Measurements from ENCODE around the gene NTRK3. TPM values are rescaled to one million over a fixed set of nuclear protein-coding genes. Genes with fewer than 3 reads are reported as not detected.

NTRK3 gene
- total RNA-seq, 2 donors from 2014 or later, result 0.66 to 5.2 TPM

- H3K9me3 ChIP-seq, result no peaks in the 10 kb centered on the region
- ATAC-seq (no peak), DNase-seq (no peak)
- TF ChIP-seq POLR2A (IDR thresholded peaks at IDR 0.05) (no peak), CTCF (IDR thresholded peaks at IDR 0.05) (no peak)
- WGBS, 2 donors, result 56 to 72% methylated on average over 3 of the region's 3 CpGs
- H3K27me3 ChIP-seq, result no peaks in the 10 kb centered on the region
- intact Hi-C loops (cut with DNase I), result no loop called here
- H3K4me3 ChIP-seq, result no peak overlapping the region
- no peaks in the 10 kb centered on the region for H3K4me1 ChIP-seq
- no peak overlapping the region for H3K27ac ChIP-seq
- no peaks in the 10 kb centered on the region for H3K36me3 ChIP-seq (replicated peaks in 1 of 2; ENCODE audit: insufficient read depth in 1 of 2, low read depth in 2 of 2)
These were observed 77.0 kb downstream of the NTRK3 start for GRCh38 chr15:88179562-88179961.

- Histone ChIP-seq H3K4me1 (no peaks in the 10 kb centered on the region), H3K9me3 (no peaks in the 10 kb centered on the region), H3K36me3 (replicated peaks in 1 of 2; ENCODE audit: insufficient read depth in 1 of 2, low read depth in 2 of 2) (no peaks in the 10 kb centered on the region), H3K27me3 (no peaks in the 10 kb centered on the region), H3K27ac (no peak overlapping the region), H3K4me3 (no peak overlapping the region)
- TF ChIP-seq POLR2A (IDR thresholded peaks at IDR 0.05) (no peak), CTCF (IDR thresholded peaks at IDR 0.05) (no peak)
- no peak for DNase-seq
- intact Hi-C loops (cut with DNase I), result no loop called here
- 50 to 54% methylated on average over 5 of the region's 5 CpGs for WGBS, 2 donors
- ATAC-seq, result no peak
These were observed 77.9 kb downstream of the NTRK3 start for GRCh38 chr15:88178631-88179030.

- WGBS, 2 donors, result 55 to 70% methylated on average over 1 of the region's 1 CpG
- ATAC-seq, result no peak
- DNase-seq, result no peak
- TF ChIP-seq CTCF (IDR thresholded peaks at IDR 0.05) (no peak), POLR2A (IDR thresholded peaks at IDR 0.05) (no peak)
- H3K4me3 ChIP-seq, result no peak overlapping the region
- H3K4me1 ChIP-seq, result no peaks in the 10 kb centered on the region
- intact Hi-C loops (cut with DNase I), result no loop called here
- H3K36me3 ChIP-seq (replicated peaks in 1 of 2; ENCODE audit: insufficient read depth in 1 of 2, low read depth in 2 of 2), result no peaks in the 10 kb centered on the region
- no peaks in the 10 kb centered on the region for H3K27me3 ChIP-seq
- no peaks in the 10 kb centered on the region for H3K9me3 ChIP-seq
- no peak overlapping the region for H3K27ac ChIP-seq
These were observed 79.1 kb downstream of the NTRK3 start for GRCh38 chr15:88177451-88177850.

- ATAC-seq, result no peak
- intact Hi-C loops (cut with DNase I), result no loop called here
These were observed 82.0 kb downstream of the NTRK3 start for GRCh38 chr15:88174571-88174970.

More at GRCh38 chr15:88174571-88174970, 82.0 kb downstream of the NTRK3 start:
- DNase-seq, result no peak
- H3K27ac ChIP-seq, result no peak overlapping the region
- TF ChIP-seq CTCF (IDR thresholded peaks at IDR 0.05), result no peak
- TF ChIP-seq POLR2A (IDR thresholded peaks at IDR 0.05), result no peak
- no peak overlapping the region for H3K4me3 ChIP-seq
- WGBS, 2 donors, result 44 to 52% methylated on average over 4 of the region's 4 CpGs
- peaks cover 0 to 4% of the 10 kb centered on the region in 2 donors for H3K27me3 ChIP-seq
- no peaks in the 10 kb centered on the region for H3K9me3 ChIP-seq
- H3K4me1 ChIP-seq, result no peaks in the 10 kb centered on the region
- no peaks in the 10 kb centered on the region for H3K36me3 ChIP-seq (replicated peaks in 1 of 2; ENCODE audit: insufficient read depth in 1 of 2, low read depth in 2 of 2)
